HG03108 (cell line): ENCODE results near the gene HRK.
A peak's percentile ranks its signal among the peaks of the same experiment; 100 is the strongest.
"Not testable (repeated sequence)": the region's sequence is repeated elsewhere in the genome, so short reads cannot be mapped to it uniquely, and the experiment has no call there.

Experiments used
- ATAC-seq: cut with Tn5 transposase; IDR thresholded peaks from one replicate; pipeline ENCODE4 v1.9.1; 2021; ENCODE audit warnings: moderate library complexity; ENCODE audit not compliant: unreplicated experiment

HRK gene

DNA sequence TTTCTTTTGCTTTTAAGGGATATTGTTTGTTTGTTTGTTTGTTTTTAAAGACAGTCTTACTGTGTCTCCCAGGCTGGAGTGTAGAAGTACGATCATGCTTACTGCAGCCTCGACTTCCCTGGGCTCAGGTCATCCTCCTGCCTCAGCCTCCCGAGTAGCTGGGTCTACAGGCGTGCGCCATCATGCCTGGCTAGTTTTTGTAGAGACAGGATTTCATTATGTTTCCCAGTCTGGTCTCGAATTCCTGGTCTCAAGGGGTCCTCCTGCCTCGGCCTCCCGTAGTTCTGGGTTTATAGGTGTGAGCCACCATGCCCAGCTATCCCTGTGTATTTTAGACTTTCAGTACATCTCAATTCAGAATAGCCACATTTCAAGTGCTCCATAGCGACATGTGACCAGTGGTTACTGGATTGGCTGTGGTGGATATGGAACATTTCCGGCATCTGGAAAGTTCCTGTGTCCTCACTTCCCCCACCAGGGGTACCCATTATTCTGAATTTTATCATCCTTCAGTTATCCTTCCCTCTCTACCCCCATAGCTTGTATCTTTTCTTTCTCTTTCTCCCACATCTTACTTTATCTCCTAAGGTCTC, 61.1 kb downstream of the HRK start:
- ATAC-seq = no peak

DNA sequence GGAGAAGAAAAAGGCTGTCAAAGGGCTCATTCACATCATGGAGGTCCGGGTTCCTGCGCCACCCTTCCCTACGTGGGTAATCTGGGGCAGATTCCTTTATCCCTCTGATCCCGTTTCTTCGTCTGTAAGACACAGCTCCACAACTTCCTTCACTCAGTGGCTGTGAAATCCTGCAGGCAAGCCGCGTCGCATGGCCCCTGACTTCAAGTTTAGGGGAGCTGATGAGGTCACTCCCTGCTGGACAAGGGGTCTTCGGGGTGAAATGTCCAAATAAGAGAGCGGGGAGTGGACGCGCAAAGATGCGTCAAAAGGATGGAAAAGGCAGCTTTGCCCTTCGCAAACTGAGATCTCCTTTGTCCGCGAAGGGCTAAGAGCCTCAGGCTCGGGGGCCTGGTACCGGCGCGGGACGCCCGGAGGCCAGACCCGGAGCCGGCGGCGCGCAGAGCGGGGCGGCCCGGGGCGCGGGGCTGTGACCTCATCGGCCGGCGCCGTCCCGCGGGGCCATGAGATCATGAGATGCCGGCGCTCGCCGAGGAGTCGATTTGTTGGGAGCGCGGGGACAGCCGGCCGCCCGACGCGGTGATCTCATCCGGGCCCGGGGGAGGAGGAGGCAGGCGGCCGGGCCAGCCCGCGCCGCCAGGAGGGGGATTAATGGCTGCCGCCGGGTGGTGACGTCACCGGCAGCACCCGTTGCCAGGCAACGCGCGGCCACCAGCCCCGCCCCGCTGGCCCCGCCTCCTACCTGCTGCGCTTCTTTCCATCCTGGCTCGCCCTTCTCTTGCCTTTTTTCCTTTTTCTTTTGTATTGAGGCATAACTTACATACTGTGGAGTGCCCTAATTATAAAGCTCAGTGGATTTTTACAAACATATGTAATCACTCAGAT, 62.1 kb downstream of the HRK start:
- ATAC-seq = peak; percentile 72

DNA sequence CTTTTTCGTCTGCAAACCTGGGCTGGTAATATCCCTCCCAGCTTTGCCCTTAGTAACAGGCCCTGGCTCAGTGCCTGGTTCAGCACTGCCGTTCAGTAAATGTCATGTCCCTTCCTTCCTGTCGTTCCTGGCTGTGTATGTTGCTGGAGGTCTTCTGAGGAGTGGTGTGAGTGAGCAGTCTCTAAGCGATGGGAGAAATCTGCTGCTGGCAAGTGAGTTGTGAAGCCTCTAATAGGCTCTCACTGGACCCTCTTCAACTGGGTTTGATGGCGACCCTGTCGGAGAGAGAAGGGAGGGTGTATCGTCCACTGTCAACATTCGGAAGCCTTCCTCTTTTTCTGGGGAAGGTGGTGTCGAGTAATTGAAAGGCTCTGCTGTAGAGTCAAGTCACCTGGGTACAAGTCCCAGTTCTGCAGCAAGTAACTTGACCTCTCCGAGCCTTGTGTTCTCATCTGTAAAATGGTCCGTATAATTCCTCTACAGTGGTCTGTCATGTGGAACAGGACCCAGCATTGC, 62.8 kb downstream of the HRK start:
- ATAC-seq = no peak

DNA sequence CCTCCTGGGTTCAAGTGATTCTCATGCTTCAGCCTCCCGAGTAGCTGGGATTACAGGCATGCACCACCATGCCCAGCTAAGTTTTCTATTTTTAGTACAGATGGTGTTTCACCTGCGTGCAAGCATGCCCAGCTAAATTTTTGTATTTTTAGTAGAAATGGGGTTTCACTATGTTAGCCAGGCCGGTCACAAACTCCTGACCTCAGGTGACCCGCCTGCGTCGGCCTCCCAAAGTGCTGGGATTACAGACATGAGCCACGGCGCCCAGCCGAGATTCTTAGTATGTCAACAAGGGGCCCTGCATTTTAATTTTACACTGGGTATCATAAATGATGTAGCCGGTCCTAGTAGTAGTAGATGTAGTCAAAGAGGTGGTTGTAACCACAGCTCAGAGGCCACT, 66.5 kb downstream of the HRK start:
- not testable (repeated sequence) for ATAC-seq

DNA sequence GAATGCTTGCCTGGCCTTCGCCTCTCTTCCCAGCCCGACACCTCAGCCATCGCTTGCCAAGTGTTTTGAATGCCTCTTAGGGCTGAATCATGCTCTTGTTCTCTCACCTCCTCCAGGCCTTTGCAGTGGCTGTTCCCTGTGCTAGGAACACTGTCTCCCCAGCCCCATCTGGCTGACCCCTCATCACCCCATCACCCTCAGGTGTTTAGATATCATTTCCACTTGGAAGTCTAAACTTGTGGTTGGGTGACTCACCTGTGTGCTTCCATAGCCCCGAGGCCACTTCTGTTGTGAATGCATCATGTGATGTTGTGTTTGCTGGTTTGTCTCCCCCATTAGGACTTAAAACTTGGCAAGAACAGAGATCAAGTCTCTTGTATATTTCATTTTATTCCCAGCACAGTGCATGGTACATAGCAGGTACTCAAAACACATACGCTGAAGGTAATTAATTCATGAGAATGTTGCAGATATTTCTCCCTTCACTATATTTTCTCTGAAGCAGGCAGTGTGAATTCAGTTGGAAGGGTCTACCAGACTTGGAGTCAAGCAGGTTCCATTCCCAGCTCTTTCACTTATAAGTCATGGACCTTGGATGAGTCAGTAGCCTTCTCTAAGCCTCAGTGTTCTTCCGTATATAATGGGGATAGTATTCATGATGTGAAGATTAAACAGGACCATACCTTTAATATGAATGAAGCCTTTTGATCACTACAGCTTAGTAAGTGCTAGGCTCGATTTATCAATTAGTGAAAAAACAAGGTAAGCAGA, 67.8 kb downstream of the HRK start:
- ATAC-seq = no peak

DNA sequence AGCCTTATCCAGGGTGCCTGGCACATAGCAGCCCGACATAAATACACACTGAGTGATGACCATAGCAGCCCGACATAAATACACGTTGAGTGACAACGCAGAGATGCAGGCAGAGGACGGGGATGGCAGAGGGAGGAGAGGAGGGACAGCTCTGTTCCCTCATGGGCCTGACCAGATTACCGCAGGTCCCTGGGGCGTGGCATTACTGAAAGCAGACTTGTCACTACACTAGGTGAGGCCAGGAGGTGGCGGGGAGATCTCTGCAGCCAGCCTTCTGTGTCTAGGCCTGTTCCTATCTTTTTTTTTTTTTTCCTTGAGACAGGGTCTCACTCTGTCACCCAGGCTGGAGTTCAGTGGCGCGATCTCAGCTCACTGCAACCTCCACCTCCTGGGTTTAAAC, 69.0 kb downstream of the HRK start:
- no peak for ATAC-seq

DNA sequence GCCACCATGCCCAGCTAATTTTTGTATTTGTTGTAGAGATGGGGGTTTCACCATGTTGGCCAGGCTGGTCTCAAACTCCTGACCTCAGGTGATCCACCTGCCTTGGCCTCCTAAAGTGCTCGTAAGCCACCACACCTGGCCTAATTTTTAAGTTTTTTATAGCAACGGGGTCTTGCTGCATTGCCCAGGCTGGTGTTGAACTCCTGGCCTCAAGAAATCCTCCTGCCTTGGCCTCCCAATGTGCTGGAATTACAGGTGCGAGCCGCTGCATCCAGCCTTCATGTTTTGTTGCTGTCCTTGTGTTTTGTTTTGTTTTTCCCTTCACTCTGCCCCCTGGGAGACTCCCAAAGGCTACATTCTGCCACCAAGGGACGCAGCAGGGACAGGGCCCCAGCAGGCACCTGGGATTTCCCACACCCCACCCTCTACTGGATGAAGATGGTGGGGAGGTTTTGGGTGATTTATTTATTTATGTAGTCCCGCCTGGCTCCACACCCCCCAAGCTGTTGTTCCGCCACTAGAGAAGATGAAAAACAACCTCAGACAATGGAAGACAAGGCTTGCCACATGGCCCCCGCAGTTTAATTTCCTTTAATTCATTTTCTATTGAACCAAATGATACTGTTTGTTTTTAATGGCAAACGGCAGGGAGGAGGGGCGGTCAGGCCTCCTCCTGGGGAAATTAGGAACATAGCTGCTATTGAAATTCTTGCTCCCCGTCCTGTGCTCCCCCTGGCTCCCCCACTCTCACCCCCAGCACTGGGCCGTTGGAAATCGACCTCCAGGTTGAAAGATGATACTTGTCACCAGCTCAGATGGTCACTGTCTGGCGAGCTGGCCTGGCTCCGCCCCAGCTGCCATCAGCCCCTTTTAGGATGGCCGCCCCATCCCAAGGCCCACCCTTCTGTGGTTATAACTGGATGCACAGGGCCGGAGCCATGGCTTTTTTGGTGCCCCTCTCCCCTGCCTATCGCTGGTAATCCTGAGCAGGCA, 72.8 kb downstream of the HRK start:
- ATAC-seq = no peak

DNA sequence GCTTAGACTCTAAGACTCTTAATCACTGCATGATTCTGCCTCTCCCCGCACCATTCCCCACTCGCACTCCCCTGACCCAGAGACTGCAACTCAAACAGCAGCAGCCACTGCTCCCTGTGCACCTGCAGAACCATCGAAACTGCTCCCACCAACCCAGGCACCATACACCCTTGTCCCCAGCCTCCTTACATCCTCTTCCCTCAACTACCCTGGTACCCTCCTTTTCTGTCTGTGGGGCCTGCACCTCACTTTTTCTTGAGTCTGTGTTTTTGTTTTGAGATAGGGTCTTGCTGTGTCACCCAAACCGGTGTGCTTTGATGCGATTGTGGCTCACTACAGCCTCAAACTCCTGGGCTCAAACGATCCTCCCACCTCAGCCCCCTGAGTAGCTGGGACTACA, 73.7 kb downstream of the HRK start:
- ATAC-seq = no peak

DNA sequence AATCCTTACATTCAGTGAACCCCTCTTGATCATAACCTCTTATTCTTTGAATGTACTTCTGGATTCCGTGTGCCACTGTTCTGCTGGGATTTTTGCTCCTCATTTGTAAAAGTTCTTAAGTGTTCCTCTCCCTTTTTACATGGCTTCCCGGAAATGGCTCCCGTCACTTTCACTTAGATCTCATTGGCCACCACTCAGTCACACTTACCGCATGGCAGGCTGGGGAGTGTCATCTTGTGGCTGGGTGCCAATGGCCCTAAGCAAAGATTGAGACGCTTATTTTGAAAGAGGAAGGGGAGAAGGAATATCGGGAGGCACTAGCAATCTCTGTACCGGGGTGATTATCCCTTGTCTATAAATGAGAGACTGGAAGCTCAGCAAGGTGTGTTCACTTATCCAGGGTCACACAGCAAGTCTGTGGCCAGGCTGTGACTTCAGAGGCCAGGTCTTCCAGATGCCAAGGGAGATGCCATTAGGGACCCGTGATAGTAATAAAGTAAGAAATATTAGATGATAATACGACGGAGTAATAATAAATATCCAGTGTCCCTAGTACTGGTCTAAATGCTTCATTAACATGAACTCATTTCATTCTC, 74.3 kb downstream of the HRK start:
- no peak for ATAC-seq
